ENCODE results near the gene DNAJC27.

DNA sequence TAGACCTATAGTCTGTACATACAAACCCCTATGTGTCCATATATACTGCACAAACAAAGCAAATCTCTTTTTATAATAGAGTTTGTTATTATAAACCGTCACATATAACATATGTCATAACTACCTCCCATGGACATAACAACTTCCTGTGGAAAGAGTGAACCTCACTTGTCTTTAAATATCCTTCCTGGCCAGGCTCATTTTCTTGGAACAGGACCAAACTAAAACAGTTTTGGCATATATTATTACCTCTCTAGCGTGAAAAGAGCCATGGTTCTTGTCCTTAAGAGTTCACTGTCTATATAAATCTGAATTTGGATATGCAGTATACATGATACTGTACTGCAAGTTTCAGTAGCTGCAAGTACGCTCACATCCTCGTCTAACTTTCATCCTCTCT lies 28.3 kb upstream of the DNAJC27 start:
- TF ChIP-seq, protein P1, sequence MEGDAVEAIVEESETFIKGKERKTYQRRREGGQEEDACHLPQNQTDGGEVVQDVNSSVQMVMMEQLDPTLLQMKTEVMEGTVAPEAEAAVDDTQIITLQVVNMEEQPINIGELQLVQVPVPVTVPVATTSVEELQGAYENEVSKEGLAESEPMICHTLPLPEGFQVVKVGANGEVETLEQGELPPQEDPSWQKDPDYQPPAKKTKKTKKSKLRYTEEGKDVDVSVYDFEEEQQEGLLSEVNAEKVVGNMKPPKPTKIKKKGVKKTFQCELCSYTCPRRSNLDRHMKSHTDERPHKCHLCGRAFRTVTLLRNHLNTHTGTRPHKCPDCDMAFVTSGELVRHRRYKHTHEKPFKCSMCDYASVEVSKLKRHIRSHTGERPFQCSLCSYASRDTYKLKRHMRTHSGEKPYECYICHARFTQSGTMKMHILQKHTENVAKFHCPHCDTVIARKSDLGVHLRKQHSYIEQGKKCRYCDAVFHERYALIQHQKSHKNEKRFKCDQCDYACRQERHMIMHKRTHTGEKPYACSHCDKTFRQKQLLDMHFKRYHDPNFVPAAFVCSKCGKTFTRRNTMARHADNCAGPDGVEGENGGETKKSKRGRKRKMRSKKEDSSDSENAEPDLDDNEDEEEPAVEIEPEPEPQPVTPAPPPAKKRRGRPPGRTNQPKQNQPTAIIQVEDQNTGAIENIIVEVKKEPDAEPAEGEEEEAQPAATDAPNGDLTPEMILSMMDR (IDR thresholded peaks at IDR 0.05), result no peak
- no peak for TF ChIP-seq POLR2A (IDR thresholded peaks at IDR 0.05)
